CD4-positive, alpha-beta T cell treated with Interleukin-17A for 1 hour (primary cell): ENCODE data around the gene U2AF1L4.

ENCODE experiments used
- DNase-seq: peaks from one replicate; pipeline ENCODE4 v3.0.0-alpha.2; 2020

The U2AF1L4 gene, protein sequence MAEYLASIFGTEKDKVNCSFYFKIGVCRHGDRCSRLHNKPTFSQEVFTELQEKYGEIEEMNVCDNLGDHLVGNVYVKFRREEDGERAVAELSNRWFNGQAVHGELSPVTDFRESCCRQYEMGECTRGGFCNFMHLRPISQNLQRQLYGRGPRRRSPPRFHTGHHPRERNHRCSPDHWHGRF

DNA sequence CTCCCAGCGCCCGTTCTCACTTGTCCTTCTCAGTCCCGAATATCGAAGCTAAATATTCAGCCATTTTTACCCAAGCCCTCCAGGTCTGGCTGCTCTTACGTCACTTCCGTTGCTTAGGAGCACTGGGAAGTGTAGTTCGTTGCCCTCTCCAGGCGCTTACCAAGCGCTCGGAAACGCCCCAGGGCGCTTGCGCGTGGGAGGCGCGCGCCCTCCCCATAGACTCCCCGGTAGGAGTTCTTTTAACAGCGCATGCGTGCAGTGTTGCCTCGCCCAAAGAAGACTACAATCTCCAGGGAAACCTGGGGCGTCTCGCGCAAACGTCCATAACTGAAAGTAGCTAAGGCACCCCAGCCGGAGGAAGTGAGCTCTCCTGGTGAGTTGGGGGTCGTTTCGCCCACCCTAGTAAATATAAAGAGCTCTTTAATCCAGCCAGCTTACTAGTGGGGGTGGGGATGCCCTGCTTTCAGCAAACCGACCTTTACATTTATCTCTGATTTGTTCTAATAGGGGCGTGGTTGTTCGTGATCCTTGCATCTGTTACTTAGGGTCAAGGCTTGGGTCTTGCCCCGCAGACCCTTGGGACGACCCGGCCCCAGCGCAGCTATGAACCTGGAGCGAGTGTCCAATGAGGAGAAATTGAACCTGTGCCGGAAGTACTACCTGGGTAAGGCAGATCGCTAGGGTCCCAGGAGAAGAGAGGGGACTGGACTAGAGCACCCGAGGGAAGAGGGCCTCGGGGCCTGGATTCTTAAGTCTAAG lies at the start of gene U2AF1L4, which contains the start of gene PSENEN:
U2AF1L4 (minus strand) TSS at position 91 of the 759 bp plus-strand sequence; CDS start at position 64, 27 bp downstream.
PSENEN (plus strand) TSS at position 324 of the 759 bp plus-strand sequence; CDS start at position 604, 280 bp downstream.
- peak; percentile 99 for DNase-seq

DNA sequence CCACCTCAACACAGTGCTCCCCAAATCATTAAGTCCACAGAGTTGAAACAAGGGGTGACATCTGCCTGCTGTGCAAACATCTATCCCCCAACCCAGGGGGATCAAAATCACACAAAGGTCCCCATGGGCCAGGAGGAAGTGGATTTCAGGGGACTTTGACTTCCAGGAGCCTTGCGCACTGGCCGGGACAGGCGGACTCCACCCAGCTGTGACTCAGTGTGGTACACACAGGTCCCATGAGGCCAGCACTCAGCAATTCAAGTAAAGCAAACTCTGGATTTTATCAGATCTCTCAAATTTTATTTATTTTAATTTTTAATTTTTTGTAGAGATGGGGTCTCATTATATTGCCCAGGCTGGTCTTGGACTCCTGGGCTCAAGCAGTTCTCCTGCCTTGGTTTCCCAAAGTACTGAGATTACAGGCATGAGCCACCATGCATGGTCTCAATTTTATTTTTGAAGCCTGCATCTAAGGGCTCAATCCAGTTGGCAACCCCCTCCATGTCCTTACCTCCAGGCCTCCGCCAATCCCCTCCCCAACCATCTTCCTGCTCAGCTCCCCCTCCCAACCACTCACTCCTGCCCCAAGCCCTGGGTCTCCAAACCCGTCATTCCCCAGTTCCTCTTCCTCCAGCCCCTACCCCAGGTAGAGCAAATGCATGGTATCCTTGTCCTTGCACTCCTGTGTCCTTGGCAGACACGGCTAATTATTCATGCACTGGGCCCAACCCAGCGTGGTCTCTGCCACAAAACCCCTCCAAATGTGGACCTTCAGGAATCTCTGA lies 48.4 kb upstream of the U2AF1L4 start:
- no peak for DNase-seq

DNA sequence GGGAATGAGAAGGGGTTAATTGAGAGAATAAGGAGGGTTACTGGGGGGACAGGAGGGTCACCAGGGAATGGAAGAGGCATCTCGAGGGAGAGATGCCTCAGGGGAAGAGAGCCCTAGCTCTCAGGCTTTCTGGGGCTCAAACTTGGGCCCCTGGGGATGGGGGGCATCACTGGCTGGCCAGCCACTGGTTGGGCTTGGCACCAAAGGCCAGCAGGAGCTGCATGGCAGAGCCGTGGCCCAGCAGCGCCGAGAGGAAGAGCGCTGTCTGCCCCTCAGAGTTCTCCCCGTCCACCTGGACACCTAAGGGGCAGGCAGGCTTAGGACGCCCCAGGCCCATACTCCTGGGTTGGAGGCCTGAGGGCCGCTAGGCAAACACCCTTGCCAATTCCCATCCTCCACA lies 47.7 kb upstream of the U2AF1L4 start:
- no peak for DNase-seq

DNA sequence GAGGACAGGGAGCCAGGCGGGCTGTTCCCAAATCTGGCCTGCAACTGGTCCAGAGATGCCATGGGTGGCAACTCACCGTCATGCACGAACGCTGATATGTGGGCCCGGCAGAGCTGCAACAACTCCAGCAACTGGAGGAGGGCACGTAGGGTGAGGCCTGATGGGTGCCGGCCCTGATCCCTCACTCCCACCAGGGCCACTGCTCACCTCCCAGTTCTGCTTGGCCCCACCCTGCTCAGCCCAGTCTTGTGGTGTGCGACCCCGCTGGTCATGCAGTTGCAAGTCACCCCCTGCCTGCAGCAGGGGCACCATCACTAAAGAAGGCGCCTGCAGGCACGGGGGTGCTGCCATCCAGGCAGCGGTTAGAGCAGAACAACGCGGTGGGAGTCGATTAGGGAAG lies 47.1 kb upstream of the U2AF1L4 start:
- no peak for DNase-seq

DNA sequence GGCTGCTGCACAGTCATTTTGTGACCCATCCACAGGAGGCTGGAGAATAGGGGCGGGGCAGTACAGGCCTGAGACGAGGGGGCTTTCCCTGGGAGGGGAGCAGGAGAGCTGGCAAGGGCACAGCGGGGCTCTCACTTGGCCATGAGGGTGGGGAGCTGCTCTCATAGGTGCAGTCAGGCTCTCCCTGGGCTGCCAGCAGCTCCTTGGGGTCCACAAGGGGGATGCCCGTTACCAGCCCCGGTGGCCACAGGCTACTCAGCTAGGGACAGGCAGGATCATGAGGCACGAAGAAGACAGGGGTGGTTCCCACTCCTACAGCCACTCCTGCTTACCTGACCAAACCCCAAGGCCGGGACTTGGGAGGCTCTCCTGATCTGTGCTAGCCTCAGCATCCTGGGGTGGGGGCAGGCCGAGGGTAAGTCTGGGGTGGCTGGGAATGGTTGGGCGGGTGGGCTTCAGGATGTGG lies 46.6 kb upstream of the U2AF1L4 start:
- no peak for DNase-seq

DNA sequence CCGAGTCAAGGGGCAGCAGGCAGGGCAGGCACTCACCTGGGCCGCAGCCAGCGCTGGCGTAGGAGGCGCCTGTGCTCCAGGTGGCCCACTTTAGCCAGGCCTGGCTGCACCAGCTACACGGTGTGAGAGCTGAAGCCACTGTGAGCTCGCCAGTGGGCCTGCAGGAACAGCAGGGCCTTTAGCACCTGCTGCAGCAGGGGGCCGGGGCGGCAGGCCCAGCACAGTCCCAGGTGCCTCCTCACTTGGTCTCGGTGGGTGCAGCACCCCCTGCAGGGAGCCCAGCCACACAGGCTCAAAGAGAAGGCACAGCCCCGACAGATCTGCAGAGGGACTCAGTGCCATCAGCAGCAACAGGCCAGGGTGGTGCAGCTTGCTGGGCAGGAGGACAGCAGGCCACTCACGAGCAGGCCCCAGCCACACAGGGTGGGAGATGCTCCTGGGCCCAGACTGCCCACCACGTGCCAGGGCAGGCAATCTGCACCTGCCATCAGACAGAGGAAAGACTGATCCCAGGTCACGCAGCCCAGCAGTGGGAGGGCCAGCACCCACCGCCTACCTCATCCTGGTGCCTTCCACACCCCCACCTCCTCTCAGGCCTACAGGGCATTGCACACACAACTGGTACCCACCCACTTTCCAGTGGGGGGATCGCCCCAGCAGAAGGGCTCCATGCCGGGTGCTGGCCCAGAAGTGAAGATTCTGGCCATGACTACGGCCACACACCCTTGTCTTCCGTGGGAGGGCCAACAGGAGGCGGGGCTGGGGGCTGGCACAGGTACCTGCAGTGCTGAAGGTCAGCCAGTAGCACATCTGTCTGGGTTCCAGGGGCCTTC lies 46.0 kb upstream of the U2AF1L4 start:
- DNase-seq: no peak

DNA sequence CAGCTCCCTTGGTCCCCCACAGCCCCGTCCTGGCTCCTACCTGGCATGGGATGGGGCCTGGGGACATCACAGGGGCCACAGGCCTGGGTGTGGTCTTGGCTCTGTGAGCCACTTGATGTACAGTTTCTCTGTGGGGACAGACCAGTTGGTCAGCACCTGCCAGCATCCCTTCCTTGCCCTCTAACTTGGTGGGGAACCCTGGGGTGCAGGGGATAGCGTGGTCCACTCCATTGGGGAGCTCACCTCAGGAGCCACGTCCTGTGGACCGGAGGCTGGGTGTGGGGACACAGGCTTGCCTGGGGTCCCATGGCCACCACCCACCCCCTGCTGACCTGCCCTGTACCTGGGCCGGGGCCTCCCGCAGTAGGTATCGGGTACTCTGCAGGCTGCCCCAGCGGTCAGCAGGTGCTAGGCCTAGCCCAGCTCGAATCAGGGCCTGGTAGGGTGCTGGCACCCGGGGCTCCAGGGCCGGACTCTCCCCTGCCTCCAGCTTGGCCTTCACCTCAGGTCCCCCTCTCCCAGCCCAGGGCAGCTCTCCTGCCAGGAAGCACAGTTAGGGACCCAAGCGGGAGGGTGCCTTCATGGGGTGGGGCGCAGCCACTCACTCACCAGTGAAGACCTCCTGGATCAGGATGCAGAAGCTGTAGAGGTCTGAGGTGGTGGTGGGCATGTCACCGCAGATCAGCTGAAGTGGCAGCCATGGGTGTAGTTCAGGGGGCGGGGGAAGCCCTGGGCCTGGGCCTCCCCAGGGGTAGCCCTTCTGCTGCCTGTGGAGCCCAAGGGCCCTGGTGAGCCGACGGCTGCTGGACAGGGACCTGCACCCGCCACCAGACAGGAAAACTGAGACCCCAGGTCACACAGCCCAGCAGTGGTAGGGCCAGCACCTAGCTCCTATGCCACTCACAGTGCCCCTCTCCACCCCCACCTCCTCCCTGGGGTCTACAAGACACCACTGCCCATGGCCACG lies 45.0 kb upstream of the U2AF1L4 start:
- no peak for DNase-seq

DNA sequence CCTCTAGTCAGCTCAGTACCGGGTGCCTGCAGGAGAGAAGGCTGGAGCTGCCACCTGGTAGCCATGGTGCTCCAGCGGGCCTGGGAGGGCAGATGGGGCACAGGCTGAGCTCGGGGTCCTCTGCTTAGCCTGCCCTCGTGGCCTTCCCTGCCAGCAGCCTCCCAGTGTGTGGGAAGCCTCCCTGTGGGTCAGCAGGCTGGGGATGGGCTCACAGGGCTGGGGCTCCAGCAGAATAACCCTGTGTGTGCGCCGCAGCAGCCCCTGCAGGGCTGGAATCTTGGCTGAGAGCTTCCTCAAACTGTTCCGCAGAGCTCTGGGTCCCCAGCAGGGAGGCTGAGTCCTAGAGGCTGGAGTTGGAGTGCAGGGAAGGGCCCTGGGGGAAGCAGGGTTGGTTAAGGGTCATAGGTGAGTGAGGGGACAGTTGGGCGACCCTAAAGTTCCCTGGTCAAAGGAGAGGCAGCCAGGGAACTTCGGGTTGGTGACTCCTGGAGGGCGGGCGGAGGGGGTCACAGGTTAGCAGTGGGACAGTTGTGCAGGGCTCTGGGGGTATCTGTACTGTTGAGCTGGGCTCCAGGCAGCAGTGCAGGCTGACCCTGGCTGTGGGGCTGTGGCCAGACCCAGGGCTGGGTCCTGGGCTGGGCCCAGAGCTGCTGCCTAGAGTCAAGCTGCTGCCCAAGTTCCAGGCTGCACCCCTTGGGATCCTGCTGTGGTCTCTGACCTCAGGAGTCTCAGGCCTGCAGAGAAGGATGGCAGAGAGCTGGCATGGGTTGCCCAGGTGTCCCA lies 44.2 kb upstream of the U2AF1L4 start:
- no peak for DNase-seq

DNA sequence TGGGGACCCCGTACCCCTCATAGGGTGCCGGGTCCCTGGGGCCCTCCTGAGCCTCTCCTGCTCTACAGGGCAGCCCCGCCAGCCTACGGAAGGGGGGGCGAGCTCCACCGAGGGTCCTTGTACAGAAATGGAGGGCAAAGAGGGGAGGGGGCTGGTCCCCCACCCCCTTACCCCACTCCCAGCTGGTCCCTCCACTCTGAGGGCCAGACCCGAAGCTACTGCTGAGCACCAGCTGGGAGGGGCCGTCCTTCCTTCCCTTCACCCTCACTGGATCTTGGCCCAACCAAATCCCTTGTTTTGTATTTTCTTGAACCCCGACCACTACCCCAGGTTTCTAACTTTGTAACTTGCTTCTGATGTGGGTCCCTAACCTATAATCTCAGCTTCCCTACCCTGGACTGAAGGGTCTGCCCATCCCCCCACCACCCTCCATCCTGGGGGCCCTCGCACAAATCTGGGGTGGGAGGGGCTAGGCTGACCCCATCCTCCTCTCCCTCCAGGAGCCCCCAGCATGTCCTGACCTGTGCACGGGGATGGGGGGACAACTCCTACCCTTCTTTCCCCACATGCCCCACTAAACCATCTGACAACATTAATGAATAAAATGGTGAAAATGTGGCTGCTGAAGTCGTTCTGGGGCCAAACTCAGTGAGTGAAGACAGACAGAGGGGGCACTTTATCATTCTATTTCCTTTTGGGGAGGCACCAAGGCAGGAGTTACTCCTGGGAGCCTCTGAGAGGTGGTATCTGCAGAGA lies 43.2 kb upstream of the U2AF1L4 start:
- DNase-seq: no peak

DNA sequence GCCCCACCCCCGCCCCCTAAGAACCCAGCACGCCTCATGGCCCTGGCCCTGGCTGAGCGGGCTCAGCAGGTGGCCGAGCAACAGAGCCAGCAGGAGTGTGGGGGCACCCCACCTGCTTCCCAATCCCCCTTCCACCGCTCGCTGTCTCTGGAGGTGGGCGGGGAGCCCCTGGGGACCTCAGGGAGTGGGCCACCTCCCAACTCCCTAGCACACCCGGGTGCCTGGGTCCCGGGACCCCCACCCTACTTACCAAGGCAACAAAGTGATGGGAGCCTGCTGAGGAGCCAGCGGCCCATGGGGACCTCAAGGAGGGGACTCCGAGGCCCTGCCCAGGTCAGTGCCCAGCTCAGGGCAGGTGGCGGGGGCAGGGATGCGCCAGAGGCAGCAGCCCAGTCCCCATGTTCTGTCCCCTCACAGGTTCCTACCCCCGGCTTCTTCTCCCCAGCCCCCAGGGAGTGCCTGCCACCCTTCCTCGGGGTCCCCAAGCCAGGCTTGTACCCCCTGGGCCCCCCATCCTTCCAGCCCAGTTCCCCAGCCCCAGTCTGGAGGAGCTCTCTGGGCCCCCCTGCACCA lies 42.1 kb upstream of the U2AF1L4 start:
- DNase-seq: no peak

DNA sequence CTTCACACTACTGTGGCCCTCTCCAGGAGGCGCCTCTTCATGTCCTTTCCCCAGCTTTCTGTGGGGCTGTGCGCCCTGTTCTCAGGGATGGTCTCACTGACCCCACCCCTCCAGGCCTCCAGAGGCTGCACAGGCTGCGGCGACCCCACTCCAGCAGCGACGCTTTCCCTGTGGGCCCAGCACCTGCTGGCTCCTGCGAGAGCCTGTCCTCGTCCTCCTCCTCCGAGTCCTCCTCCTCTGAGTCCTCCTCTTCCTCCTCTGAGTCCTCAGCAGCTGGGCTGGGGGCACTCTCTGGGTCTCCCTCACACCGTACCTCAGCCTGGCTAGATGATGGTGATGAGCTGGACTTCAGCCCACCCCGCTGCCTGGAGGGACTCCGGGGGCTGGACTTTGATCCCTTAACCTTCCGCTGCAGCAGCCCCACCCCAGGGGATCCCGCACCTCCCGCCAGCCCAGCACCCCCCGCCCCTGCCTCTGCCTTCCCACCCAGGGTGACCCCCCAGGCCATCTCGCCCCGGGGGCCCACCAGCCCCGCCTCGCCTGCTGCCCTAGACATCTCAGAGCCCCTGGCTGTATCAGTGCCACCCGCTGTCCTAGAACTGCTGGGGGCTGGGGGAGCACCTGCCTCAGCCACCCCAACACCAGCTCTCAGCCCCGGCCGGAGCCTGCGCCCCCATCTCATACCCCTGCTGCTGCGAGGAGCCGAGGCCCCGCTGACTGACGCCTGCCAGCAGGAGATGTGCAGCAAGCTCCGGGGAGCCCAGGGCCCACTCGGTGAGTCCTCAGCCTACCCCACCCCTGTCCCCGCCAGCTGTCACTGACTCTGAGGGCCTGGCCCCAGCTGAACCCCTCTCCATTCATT lies 41.3 kb upstream of the U2AF1L4 start:
- DNase-seq: no peak

DNA sequence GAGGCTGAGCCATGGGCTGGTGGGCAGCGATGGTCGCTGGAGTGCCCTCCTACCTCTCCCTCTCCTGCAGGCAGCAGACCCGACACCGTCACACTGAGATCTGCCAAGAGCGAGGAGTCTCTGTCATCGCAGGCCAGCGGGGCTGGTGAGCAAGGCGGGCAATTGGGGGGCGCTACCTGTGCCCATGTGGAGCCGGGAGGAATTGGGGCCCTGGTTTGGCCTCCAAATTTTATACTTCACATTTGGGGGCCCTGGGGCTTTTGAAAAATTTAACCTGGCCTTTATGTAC lies 40.1 kb upstream of the U2AF1L4 start:
- DNase-seq: no peak

DNA sequence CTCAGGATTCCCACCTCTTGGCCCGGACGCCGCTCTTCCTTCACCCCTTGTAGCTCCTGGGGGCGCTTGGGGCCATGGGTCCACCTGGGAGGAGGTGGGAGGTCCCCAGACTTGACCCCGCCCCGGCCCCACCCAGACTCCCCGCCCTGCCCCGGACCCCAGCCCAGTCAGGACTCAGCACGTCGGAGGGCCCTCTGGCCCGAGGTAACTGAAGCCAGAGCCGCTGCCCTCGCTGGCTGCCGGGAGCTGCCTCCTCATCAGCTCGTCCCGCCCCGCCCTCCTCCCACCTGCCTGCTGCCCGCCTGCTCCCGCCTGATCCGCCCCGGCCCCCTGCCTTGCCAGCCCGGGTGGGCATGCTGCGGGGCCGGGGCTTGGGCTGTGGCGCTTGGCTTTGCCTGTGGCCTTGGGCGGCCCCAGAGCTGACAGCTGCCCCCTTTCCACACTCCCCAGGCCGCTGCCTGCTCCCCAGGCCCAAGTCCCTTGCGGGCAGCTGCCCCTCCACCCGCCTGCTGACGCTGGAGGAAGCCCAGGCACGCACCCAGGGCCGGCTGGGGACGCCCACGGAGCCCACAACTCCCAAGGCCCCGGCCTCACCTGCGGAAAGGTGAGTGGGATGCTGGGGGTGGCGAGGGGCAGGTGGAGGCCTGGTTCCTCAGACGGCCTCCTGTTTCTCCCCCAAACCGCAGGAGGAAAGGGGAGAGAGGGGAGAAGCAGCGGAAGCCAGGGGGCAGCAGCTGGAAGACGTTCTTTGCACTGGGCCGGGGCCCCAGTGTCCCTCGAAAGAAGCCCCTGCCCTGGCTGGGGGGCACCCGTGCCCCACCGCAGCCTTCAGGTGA lies 39.5 kb upstream of the U2AF1L4 start:
- no peak for DNase-seq

DNA sequence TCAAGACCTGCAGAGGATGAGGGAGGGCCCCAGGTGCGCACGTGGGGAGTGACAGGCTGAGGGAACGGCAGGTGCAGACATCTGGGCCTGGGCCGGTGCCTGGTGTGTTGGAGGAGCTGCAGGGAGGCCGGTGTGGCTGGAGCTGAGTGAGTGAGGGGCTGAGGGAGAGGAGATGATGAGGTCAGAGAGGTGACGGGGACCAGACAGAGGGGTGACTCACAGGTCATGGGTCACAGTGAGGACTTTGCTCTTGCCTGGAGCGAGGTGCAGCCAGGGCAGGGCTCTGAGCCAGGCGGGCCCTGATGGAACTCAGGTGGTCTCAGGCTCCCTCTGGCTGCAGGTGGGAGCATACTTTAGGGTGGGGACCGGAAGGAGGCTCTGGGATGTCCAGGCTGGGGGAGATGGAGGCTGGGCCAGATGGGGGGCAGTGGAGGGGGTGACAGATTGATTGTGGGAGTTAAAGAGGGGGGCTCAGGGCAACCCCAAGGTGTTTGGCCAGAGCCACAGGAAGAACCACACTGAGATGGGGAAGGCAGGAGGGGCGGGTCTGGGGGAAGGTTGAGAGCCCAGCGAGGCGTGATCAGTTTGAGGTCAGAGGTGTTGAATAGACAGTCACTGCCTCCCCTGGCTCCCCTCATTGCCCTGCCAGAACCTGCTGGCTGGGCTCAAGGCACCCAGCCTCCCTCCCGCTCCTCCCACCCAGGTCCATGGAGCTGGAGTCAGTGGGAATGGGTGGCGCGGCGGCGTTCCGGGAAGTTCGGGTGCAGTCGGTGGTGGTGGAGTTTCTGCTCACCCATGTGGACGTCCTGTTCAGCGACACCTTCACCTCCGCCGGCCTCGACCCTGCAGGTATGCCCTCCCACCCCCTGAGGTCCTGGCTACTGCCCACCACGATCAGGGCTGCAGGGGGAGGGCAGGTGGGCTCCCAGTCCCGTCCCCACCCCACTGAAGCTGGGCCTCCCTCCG lies 38.5 kb upstream of the U2AF1L4 start:
- no peak for DNase-seq

DNA sequence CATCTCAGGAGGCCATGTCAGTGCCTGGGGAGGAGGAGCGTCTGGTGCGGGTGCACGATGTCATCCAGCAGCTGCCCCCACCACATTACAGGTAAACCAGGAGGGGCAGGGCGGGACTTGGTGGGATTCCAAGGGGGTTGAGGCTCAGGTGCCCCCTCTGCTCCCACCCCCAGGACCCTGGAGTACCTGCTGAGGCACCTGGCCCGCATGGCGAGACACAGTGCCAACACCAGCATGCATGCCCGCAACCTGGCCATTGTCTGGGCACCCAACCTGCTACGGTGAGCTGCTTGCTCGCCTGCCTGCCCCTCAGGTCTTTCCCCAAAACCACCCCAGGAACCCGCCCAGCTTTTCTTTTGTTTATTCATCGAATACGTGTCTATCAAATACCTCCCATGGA lies 37.4 kb upstream of the U2AF1L4 start:
- no peak for DNase-seq

DNA sequence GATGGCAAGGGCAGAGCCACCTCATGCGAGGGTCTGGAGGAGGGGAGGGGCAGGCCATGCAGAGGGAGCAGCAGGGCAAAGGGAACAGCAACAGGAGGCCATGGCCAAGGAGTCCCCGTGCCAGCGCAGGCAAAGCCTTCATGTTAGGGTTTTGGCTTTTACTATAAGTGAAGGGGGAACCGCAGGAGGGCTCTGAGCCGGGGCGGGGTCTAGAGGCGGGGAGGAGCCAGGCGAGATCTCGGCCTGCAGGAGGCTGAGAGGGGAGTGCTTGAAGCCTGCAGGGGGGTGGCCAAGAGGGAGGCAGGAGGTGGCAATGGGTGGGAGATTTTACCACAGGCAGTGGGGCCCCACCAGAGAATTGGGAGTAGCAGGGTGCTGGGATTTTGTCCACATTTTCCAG lies 36.4 kb upstream of the U2AF1L4 start:
- DNase-seq: no peak

DNA sequence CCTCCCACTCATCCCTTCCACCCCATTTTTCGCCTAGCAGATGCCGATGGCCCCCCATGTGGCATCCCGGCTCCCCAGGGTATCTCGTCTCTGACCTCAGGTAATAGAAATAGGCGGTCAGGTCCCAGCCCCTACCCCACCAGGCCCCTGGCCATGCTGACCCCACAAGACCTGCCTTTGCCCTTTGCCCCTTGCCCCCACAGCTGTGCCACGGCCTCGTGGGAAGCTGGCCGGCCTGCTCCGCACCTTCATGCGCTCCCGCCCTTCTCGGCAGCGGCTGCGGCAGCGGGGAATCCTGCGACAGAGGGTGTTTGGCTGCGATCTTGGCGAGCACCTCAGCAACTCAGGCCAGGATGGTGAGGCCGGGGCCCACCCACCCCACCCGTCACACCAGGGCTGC lies 35.5 kb upstream of the U2AF1L4 start:
- no peak for DNase-seq
